Thyroid gland (tissue), 4 donors: Measurements from ENCODE around the gene CACNB1.

Source experiments
- POLR2A ChIP-seq, 2 donors: fragments of 450-650 bp; IDR thresholded peaks; one replicate each; pipeline ENCODE4 v1.6.1; 2017; ENCODE audit warnings: antibody characterized with exemption in 2 of 2, mild to moderate bottlenecking in 2 of 2, moderate library complexity in 1 of 2
- TF ChIP-seq, protein P1 (sequence below), 6 experiments: fragments of 200-600 bp in 3 of 6; fragments of 450-650 bp in 3 of 6; sonication (generic) in 3 of 6; IDR thresholded peaks; one replicate each; pipeline ENCODE4 v1.5.1; 2016 to 2019; ENCODE audit warnings: antibody characterized with exemption in 6 of 6, mild to moderate bottlenecking in 2 of 6, inconsistent platforms in 1 of 6, moderate library complexity in 1 of 6

- TF ChIP-seq, protein P1, sequence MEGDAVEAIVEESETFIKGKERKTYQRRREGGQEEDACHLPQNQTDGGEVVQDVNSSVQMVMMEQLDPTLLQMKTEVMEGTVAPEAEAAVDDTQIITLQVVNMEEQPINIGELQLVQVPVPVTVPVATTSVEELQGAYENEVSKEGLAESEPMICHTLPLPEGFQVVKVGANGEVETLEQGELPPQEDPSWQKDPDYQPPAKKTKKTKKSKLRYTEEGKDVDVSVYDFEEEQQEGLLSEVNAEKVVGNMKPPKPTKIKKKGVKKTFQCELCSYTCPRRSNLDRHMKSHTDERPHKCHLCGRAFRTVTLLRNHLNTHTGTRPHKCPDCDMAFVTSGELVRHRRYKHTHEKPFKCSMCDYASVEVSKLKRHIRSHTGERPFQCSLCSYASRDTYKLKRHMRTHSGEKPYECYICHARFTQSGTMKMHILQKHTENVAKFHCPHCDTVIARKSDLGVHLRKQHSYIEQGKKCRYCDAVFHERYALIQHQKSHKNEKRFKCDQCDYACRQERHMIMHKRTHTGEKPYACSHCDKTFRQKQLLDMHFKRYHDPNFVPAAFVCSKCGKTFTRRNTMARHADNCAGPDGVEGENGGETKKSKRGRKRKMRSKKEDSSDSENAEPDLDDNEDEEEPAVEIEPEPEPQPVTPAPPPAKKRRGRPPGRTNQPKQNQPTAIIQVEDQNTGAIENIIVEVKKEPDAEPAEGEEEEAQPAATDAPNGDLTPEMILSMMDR (IDR thresholded peaks at IDR 0.05), result no peak
- no peak for TF ChIP-seq POLR2A (IDR thresholded peaks at IDR 0.05)
Observed at GRCh38 chr17:39212841-39213480, 15.5 kb upstream of the CACNB1 start.
